ENCODE results near the gene SERPINA12. TPM values are rescaled to one million over a fixed set of nuclear protein-coding genes. Genes with fewer than 3 reads are reported as not detected.
A peak's percentile ranks its signal among the peaks of the same experiment; 100 is the strongest.

The SERPINA12 gene
- total and polyA plus RNA-seq, 2 of the 13 experiments (the other 11 are each of a cell fraction or from before 2014, with no cell fraction given) = 0.08 TPM; not detected in 1

GRCh38 chr14:94548131-94548998, 39.1 kb upstream of the SERPINA12 start (continued):
- TF ChIP-seq ZNF704 (CRISPR knock-in tag; IDR thresholded peaks at IDR 0.05; ENCODE audit: borderline replicate concordance) (no peak), PLSCR1 (CRISPR knock-in tag; IDR thresholded peaks at IDR 0.05; ENCODE audit: borderline replicate concordance) (no peak), SUZ12 (IDR thresholded peaks at IDR 0.05; ENCODE audit: low read depth, low read length) (no peak), BRCA1 (CRISPR knock-in tag; IDR thresholded peaks at IDR 0.05) (no peak), TOE1 (CRISPR knock-in tag; IDR thresholded peaks at IDR 0.05) (no peak), RCOR2 (CRISPR knock-in tag; IDR thresholded peaks at IDR 0.05) (peak; percentile 59; the same call in 1 of the 2 replicates), CTCF (CRISPR knock-in tag; IDR thresholded peaks at IDR 0.05) (peak; percentile 35; the same call in 1 of the 2 replicates), ZFP62 (CRISPR knock-in tag; IDR thresholded peaks at IDR 0.05) (no peak), NFKBIZ (CRISPR knock-in tag; IDR thresholded peaks at IDR 0.05) (no peak), GABPB1 (CRISPR knock-in tag; IDR thresholded peaks at IDR 0.05) (peak; percentile 68), BATF2 (CRISPR knock-in tag; IDR thresholded peaks at IDR 0.05) (no peak), AGO2 (optimal IDR thresholded peaks at IDR 0.05; ENCODE audit: low read depth, low read length) (no peak), ATF3 (CRISPR knock-in tag; IDR thresholded peaks at IDR 0.05) (no peak), ZNF530 (CRISPR knock-in tag; IDR thresholded peaks at IDR 0.05; ENCODE audit: low read depth) (no peak), MED1 (CRISPR knock-in tag; IDR thresholded peaks at IDR 0.05) (peak; percentile 82), KAT8 (CRISPR knock-in tag; IDR thresholded peaks at IDR 0.05) (no peak), ZSCAN29 (CRISPR knock-in tag; conservative IDR thresholded peaks at IDR 0.05) (no peak)
- TF ChIP-seq, protein P1, sequence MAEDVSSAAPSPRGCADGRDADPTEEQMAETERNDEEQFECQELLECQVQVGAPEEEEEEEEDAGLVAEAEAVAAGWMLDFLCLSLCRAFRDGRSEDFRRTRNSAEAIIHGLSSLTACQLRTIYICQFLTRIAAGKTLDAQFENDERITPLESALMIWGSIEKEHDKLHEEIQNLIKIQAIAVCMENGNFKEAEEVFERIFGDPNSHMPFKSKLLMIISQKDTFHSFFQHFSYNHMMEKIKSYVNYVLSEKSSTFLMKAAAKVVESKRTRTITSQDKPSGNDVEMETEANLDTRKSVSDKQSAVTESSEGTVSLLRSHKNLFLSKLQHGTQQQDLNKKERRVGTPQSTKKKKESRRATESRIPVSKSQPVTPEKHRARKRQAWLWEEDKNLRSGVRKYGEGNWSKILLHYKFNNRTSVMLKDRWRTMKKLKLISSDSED (CRISPR knock-in tag; IDR thresholded peaks at IDR 0.05) = no peak
- TF ChIP-seq, protein P2, sequence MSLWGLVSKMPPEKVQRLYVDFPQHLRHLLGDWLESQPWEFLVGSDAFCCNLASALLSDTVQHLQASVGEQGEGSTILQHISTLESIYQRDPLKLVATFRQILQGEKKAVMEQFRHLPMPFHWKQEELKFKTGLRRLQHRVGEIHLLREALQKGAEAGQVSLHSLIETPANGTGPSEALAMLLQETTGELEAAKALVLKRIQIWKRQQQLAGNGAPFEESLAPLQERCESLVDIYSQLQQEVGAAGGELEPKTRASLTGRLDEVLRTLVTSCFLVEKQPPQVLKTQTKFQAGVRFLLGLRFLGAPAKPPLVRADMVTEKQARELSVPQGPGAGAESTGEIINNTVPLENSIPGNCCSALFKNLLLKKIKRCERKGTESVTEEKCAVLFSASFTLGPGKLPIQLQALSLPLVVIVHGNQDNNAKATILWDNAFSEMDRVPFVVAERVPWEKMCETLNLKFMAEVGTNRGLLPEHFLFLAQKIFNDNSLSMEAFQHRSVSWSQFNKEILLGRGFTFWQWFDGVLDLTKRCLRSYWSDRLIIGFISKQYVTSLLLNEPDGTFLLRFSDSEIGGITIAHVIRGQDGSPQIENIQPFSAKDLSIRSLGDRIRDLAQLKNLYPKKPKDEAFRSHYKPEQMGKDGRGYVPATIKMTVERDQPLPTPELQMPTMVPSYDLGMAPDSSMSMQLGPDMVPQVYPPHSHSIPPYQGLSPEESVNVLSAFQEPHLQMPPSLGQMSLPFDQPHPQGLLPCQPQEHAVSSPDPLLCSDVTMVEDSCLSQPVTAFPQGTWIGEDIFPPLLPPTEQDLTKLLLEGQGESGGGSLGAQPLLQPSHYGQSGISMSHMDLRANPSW (CRISPR knock-in tag; IDR thresholded peaks at IDR 0.05; ENCODE audit: borderline replicate concordance) = no peak; the same call in 1 of the 2 replicates

Measured in HepG2 (cell line).